CD4-positive, alpha-beta T cell treated with Interferon gamma for 1 hour (primary cell): ENCODE data around the gene HSD17B3.
A peak's percentile ranks its signal among the peaks of the same experiment; 100 is the strongest.
"Not testable (repeated sequence)": the region's sequence is repeated elsewhere in the genome, so short reads cannot be mapped to it uniquely, and the experiment has no call there.

ENCODE experiments used
- DNase-seq: peaks from one replicate; pipeline ENCODE4 v3.0.0-alpha.2; 2020

The HSD17B3 gene

DNA sequence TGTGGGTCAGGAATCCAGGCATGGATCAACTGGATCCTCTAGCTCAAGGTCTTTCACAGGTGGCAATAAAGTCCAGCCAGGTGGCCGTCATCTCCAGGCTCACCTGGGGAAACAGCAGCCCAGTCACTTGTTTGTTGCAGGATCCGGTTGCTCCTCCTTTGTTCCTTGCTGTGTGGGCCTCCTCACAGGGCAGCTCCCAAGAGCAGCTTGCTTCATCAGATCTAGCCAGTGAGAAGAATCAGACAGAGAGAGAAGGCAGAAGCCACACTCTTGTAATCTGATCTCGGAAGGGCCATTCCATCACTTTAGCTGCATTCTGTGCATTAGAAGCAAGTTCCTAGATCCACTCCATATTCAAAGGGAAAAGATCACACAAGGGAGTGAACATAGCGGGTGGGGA lies 3.2 kb upstream of the HSD17B3 start:
- no peak for DNase-seq

- no peak for DNase-seq
Measured at GRCh38 chr9:96304230-96304629, 2.3 kb upstream of the HSD17B3 start.

- no peak for DNase-seq
Measured at GRCh38 chr9:96299823-96300222, 2.2 kb downstream of the HSD17B3 start.

DNA sequence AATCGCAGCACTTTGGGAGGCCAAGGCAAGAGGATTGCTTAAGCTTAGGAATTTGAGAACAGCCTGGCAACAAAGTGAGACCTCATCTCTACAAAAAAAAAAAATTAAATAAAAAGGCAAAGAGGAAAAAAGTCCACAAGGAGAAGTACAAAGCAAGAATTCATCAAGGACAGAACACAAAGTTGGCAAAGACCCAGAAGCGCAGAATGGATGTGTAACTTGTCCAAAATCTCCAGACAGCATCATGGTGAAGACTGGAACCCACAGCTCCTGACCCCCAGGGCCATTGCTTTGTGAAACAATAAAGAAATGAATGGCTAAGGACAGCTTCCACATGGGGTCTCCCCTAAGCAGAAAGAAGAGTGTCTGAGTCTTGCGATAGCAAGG lies 7.8 kb downstream of the HSD17B3 start:
- no peak for DNase-seq

DNA sequence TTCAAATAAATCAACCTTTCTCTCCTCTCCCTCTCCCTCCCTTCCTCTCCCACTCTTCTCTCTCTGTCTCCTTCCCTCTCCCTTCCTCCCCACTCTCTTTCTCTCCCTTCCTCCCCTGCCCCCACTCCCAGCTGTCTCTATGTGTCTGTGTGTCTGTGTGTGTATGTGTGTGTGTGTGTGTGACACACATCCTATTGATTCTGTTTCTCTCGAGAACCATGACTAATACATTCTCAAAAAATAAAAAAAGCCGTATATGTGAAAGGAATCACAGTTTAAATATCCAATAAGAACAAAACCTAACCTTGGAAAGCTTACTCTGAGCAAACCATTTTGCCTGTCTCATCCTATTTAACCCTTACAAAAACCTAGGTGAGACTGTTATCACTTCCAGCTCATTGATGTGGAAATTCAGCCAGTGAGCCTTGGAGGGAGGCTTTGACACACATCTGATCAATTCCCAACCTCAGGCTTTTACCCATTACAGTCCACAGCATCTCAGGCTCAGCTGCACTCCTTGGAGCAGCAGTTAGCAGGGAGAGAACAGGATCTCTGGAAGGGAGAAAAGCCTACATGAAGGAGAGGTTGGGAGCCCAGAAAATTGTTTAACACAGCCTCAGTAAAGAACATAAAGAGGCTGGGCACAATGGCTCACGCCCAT lies 8.3 kb downstream of the HSD17B3 start:
- no peak for DNase-seq

DNA sequence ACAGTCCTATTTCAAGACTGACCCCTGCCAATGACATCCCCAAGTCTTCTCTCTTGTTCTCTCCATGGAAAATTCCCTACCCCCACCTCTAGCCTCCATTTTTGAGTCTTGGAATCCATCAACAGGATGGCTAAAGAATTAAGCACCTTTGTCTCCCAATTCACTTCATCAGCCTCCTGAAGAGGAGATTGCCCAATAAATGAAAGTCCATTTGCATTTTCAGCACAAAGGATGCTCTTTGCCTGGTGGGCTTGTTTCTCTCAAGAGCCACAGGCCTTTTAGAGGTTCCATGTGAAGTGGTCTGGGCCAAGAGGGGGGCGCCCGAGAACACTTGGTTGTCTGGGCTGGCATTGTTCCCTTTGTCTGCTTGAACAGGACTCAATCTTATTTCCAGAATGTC lies 12.6 kb downstream of the HSD17B3 start:
- no peak for DNase-seq

DNA sequence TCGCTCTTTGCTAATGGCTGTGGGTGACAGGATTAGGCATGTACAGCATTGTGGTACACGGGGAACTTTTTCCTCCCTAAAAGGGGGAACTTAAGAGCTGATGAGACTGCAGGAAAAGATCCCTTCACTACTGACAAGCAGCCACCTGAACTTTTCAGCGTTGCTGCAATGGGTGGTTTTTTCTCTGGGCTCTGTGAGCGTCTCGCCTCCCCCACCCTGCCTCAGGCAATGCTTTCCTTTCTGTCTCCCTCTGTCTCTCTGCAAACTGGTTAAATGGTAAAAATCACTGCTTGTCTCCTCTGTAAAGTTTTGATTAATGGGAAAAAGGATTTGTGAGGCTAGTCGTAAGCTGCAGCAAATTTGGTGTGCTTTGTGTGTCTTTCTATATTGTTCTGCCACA lies 20.3 kb downstream of the HSD17B3 start:
- no peak for DNase-seq

- DNase-seq: no peak
Measured at GRCh38 chr9:96279932-96280331, 22.0 kb downstream of the HSD17B3 start.

GRCh38 chr9:96274939-96275338 lies 27.0 kb downstream of the HSD17B3 start:
- no peak for DNase-seq

- no peak for DNase-seq
Measured at GRCh38 chr9:96270236-96270744, 31.7 kb downstream of the HSD17B3 start.

GRCh38 chr9:96258967-96259366 lies 43.0 kb downstream of the HSD17B3 start:
- DNase-seq: no peak

- DNase-seq: no peak
Measured at GRCh38 chr9:96256800-96257199, 45.2 kb downstream of the HSD17B3 start.

DNA sequence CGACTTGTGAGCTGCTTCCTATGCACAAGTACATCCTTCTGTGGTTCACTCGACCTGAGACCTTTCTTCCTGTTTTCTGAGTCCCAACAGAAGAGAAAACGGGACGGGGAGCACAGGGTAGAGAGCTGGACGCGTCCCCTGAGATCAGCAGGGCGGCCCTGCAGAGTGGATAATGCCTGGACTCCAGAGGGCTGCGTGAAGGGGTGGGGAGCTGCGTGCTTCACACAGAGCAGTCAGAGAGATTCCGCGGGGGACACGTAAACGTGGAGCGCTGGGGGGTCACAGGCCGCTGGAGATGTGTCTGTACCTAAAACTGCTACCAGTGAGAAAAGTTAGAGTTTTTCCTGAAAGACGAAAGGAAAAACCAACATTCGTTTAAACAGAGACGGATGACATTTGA lies 46.3 kb downstream of the HSD17B3 start:
- DNase-seq: no peak

- DNase-seq: no peak
Measured at GRCh38 chr9:96253059-96253696, 48.8 kb downstream of the HSD17B3 start.

DNA sequence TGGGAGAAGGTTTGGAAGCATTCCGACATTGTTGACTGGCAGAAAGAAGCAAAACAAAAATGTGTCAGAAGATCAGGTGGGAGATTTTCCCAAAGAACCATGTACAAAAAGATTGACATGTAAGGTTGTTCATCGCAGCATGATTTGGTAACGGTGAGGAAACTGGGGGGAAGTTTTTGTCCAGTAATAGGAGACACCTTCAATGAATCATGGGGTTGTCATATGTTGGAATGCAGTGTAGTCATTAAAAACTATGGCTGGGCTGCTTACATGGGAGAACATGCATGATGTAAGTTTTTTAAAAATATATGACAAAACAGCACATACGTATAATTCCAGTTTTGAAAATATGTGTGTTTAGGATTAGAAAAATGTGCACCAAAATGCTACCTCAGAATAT lies 50.5 kb downstream of the HSD17B3 start:
- no peak for DNase-seq

- DNase-seq: no peak
Measured at GRCh38 chr9:96249746-96250145, 52.2 kb downstream of the HSD17B3 start.

DNA sequence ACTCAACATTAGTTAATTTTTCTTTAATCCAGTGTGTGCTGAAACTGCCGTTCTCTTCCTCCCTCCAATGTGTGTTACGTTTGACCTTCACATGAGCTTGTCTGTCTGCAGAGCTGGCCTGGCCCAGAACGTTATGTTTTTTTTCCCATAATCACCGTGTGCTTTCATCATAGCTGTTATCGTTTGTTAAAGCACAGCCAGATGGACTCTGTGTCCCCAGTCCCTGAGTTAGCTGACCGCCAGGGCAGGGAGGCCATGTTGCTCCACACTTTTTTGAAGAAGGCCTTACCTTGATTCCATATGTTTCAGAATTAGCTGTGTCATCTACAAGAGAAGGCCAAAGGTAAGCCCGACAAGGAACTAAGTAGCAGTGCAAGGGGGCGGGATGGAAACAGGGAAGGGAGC lies 55.7 kb downstream of the HSD17B3 start:
- no peak for DNase-seq

DNA sequence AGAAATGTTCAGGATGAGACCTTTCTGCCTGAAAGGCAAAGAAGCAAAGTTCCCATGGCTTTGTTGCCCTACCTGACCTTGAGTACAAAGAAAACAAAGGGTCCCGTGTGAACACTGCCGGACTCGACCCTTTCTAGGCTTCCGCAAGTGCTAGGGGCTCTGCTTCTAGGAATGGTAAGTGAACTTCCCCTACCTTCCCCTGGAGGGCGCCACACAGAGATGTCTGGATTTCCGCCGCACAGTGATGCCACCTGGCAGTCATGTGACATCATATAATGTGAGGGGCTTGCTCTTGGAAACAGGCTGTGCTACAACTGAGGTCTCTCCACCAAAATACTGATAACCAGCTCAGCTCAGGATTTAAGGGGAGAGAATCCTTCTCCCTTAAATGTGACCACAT lies 56.6 kb downstream of the HSD17B3 start:
- DNase-seq: no peak

DNA sequence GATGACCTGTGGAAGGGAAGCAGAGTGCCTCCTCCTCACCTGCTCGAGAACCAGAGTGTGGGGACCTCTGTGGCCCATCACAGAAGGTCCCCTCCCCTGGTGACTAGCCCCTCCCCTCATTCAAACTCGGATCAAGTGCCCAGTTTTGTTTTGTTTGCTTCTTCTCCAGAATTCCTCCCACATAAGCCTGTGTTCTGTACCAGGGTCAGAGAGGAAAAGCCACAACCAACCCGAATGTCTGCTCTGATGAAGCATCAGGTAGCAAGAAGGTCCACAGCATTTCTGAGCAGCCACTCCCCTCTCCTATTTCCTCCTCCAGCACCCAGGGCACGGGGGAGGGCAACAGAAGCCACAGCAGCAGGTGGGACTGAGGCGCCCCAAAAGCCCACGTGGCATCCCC lies 58.2 kb downstream of the HSD17B3 start:
- no peak for DNase-seq

- DNase-seq: no peak
Measured at GRCh38 chr9:96242811-96243210, 59.2 kb downstream of the HSD17B3 start.

DNA sequence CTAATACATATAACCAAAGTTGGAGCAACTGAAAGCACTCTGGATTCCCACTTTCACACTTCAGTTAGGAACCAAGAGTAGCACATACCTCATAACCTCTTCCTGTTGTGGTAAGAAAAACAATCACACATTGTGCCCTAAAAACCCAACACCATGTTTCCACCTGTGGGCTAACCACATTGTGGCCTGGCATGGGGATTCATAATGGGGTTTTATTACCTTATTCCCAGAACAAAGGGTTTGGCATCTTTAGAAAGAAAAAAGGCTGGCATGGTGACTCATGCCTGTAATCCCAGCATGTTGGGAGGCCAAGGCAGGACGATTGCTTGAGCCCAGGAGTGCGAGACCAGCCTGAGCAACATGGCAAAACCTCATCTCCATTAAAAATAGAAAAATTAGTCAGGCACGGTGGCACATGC lies 60.6 kb downstream of the HSD17B3 start:
- DNase-seq: no peak

DNA sequence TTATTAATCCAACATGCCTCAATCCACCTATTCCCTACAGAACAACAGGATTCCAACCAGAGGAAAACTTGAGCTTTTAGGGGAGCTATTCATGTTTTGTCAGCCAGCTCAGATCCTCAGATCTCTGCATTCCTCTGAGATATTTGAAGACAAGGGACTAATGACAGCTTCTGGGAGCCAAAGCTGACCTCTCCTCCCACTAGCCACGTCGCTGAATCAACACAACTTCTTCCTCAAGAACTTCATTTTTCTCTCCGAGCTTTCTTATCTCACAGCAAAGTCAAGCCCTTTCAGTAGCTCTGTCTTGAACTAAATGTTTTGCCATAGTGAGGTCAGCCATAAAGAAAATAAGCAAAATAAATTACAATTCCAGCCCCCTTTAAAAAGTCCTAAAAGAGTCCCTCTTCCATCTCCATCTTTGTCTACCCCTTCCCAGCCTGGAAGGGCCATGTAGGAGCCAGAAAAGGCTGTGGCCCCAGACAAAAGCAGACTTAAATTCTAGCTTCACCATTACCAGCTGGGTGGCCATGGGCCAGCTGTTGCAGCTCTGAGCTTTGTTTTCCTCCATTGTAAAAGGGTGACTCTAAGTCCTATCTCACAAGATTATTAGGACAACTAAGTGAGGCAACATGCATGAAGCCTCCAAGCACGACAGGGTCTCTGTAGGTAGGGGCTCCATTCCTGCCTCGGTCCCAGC lies 65.0 kb downstream of the HSD17B3 start:
- no peak for DNase-seq

- not testable (repeated sequence) for DNase-seq
Measured at GRCh38 chr9:96236337-96236736, 65.6 kb downstream of the HSD17B3 start.

- peak; percentile 10 for DNase-seq
Measured at GRCh38 chr9:96232539-96233241, 69.3 kb downstream of the HSD17B3 start.
